ENCODE data around the gene LMNTD2.

Gene LMNTD2

DNA sequence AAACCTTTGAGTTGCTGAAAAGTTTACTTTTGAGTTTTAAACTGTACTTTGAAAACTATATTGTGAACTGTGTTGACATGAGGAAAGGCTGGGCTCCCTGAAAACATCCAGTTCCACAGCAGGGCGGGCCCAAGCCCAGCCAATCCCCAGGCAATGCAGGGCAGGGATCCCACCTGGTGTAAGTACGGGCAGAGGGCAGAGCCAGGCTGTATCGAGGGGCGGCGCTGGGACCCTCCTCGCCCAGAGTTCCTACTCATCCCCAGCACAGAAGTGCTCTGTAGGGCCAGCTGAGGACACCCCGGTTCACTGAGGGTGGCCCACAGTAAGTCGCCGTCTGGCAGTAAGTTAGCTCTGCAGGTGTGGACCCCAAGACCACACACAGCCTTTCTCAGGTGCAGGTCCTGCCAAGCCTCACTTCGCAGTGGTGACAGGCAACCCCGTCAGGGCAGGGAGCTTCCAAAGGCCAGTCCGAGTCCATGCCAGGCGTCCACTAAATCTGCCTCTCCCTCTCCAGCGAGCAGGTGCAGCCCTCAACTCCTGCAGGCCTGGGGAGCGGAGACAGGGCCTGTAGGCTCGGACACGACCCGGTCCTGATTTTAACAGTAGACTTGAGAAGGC is 6.6 kb upstream of the LMNTD2 start:
- no peak for DNase-seq (ENCODE audit: low spot score)

GRCh38 chr11:565921-566509 is 5.5 kb upstream of the LMNTD2 start:
- DNase-seq (ENCODE audit: low spot score): no peak

- DNase-seq (ENCODE audit: low spot score): no peak
These were observed 3.5 kb upstream of the LMNTD2 start for GRCh38 chr11:563812-564578.

- no peak for DNase-seq (ENCODE audit: low spot score)
These were observed 2.7 kb upstream of the LMNTD2 start for GRCh38 chr11:563066-563811.

GRCh38 chr11:562046-562645 is 1.6 kb upstream of the LMNTD2 start:
- DNase-seq (ENCODE audit: low spot score): no peak

- peak; percentile 46 for DNase-seq (ENCODE audit: low spot score)
These were observed 838 bp upstream of the LMNTD2 start for GRCh38 chr11:561148-562003.

- no peak for DNase-seq (ENCODE audit: low spot score)
These were observed 730 bp downstream of the LMNTD2 start for GRCh38 chr11:559712-560304.

GRCh38 chr11:559020-559620 is 1.4 kb downstream of the LMNTD2 start:
- DNase-seq (ENCODE audit: low spot score): no peak

GRCh38 chr11:558503-558902 is 2.0 kb downstream of the LMNTD2 start:
- DNase-seq (ENCODE audit: low spot score): no peak

GRCh38 chr11:557328-558132 is 3.0 kb downstream of the LMNTD2 start:
- no peak for DNase-seq (ENCODE audit: low spot score)

DNA sequence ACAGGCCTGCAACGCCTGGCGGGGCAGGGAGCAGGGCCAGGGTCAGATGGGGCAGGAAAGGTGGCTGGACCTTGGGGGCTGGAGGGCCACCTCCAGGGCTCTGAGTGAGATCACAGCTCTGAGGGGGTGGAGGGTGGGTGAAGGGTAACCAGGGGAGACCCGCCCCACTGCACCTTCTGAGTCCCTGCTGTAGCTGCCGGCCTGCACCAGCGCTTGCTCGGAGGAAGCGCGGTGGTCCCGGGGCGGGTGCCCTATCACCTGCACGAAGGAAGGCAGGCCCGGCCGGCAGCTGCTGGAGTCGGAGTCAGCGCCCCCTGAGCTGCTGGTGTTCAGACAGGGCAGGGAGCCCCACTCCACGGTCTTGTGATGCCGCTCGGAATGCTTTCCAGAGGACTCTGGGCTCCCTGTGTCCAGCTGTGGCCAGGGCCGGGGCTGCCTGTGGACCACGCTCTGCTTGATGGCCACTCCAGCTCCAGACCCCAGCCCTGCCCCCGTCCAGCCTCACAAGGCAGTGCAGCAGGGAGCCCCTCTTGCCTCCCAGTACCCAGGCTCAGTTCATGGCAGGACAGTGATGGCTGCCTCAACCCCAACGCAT is 3.8 kb downstream of the LMNTD2 start:
- no peak for DNase-seq (ENCODE audit: low spot score)

GRCh38 chr11:555780-556661 is 4.5 kb downstream of the LMNTD2 start:
- no peak for DNase-seq (ENCODE audit: low spot score)

DNA sequence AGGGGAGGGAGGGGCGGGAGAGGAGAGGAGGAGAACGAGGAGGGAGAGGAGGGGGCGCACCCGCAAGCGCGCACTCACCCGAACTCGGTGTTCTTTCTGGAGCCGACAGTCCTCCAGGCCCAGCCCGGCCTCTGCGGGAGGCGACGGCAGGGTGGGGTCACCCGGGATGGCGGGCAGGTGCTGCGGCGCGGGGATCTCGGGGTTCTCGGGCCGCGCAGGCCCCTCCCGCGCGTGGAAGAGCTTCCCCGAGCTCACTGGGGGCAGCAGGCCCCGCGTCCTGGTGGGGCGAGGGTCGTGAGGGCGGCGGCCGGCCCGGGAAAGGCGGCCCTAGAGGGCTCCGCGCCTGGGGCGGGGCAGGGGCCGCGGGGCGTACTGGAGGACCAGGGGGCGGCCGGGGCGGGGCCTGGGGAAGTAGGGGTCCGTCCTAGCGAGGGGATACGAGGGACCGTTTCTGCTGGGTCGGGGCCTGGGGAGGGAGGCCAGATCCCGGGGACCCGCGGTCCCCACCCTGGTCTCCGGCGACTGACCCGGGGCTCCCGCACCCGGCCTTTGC is 5.2 kb downstream of the LMNTD2 start:
- no peak for DNase-seq (ENCODE audit: low spot score)

DNA sequence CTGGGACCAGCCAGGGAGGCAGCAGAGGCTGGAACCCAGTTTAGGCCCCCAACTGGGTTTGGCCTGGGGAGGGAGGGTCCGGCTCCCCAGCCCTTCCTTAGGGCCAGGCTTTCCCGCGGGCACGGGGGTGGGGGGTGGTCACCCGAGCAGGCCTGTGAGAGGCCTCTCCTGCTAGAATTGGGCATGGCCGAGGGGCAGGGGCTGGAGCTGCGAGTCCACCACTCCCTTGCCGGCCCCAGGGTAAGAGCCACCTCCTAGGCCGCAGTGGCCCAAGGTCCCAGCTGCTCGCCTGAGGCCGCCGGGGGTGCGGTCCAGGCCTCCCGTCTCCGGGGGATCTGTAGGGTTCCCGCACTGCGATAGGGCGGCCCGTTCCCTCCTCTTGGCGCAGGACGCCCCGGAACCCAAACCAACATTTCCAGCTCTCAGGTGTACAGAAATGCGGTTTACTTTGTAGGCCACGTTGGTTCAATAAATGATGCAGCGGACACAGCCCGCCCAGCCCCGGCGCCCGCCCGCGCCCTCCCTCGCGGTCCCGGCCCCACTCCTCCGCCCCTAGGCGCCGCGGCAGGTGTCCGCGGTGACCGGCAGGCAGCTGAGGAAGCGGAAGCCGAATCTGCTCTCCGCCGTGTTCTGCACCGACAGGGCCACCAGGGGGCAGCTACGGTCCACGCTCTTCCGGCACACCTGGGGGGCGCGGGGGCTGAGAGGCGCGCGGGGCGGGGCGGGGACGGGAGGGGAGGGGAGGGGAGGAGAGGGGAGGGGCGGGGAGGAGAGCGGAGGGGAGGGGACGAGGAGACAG is 5.9 kb downstream of the LMNTD2 start:
- peak; percentile 87 for DNase-seq (ENCODE audit: low spot score)

DNA sequence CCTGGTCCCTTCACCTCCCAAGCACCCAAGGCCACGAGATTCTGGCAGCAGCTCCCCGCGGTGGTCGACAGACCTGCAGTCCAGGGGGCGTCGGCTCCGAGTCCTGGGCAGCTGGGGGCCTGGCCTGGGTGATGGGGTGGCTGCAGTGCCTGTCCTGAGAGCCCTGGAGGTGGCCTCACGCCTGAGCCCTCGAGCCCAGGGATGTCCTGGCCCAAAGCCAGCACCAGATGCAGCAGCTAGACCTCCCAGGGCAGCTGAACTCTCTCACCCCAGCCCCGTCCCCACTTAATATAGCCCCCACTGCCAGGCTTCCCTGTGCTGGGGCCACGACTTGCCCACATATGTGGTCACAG is 6.6 kb downstream of the LMNTD2 start:
- peak; percentile 51 for DNase-seq (ENCODE audit: low spot score)

DNA sequence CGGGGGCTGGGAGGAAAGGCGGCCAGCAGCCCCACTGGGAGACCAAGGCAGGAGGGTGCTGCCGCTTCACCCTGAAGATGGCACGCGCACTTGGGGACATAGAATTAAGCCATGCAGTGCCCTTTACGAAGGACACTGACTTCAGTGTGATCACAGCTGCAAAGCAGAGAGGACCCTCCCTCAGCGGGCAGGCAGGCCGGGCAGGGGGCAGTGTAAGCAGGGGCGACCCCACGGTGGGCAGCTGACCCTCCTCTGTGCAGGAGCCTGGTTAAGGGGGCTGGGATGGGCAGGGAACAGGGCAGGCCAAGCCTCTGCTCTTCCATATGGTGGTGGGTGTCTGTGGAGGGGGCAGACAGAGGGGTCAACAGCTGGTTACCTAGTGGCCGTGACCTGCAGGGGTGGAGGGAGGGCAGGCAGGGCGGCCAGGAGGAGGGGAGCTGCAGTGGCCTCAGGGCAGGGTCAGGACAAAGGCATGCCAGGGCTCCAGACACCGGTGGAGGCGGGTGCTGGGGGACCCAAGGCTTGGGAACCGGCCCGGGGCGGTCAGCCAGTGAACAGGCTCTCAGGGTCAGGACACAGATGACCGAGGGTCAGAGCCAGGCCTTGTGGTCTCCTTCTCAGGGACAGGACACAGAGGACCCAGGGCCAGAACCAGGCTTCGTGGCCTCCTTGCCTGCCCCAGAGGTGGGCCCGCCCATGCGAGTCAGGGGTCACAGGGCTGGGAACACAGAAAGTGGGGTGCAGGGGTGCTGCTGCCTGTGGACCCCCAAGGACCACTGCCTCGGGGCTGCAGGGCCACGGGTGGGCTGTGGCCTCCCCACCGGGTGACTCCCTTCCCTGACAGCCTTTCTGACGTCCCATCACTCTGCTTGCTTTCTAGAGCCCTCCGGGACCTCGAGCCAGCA is 7.2 kb downstream of the LMNTD2 start:
- DNase-seq (ENCODE audit: low spot score): no peak

All from NAMALWA (cell line).